NB4 (cell line): ENCODE results near the gene COL24A1.

Experiments used
- MYC ChIP-seq: IDR thresholded peaks from 2 replicates; pipeline ENCODE4 v1.6.1; 2011; ENCODE audit warnings: low read depth, low read length
- POLR2A ChIP-seq: IDR thresholded peaks from 2 replicates; pipeline ENCODE4 v1.6.1; 2011; ENCODE audit warnings: mild to moderate bottlenecking; ENCODE audit not compliant: insufficient read length; ENCODE audit errors: extremely low read depth
- TF ChIP-seq, protein P1 (sequence below): IDR thresholded peaks from one replicate; pipeline ENCODE4 v1.5.1; 2012; ENCODE audit warnings: low read depth, low read length
- TF ChIP-seq, protein P2 (sequence below): IDR thresholded peaks from 2 replicates; pipeline ENCODE4 v1.6.1; 2011; ENCODE audit warnings: low read depth, low read length

- TF ChIP-seq, protein P1, sequence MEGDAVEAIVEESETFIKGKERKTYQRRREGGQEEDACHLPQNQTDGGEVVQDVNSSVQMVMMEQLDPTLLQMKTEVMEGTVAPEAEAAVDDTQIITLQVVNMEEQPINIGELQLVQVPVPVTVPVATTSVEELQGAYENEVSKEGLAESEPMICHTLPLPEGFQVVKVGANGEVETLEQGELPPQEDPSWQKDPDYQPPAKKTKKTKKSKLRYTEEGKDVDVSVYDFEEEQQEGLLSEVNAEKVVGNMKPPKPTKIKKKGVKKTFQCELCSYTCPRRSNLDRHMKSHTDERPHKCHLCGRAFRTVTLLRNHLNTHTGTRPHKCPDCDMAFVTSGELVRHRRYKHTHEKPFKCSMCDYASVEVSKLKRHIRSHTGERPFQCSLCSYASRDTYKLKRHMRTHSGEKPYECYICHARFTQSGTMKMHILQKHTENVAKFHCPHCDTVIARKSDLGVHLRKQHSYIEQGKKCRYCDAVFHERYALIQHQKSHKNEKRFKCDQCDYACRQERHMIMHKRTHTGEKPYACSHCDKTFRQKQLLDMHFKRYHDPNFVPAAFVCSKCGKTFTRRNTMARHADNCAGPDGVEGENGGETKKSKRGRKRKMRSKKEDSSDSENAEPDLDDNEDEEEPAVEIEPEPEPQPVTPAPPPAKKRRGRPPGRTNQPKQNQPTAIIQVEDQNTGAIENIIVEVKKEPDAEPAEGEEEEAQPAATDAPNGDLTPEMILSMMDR: no peak
- TF ChIP-seq POLR2A: no peak
- TF ChIP-seq, protein P2, sequence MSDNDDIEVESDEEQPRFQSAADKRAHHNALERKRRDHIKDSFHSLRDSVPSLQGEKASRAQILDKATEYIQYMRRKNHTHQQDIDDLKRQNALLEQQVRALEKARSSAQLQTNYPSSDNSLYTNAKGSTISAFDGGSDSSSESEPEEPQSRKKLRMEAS: no peak
- no peak for TF ChIP-seq MYC
These were observed 456.1 kb downstream of the COL24A1 start for GRCh38 chr1:85700422-85700821.
